22Rv1 (cell line): ENCODE measurements around the gene ADAD1.

Source experiments
- H3K27ac ChIP-seq: fragments of 450-650 bp; 2 replicates; pipeline ENCODE4 v1.5.1; 2017
- ZFX ChIP-seq: fragments of 450-650 bp; IDR thresholded peaks from 2 replicates; pipeline ENCODE4 v1.6.1; 2017; ENCODE audit warnings: antibody characterized with exemption, borderline replicate concordance
- TF ChIP-seq, protein P1 (sequence below): fragments of 450-650 bp; IDR thresholded peaks from 2 replicates; pipeline ENCODE4 v1.5.1; 2017; ENCODE audit warnings: mild to moderate bottlenecking

The ADAD1 gene

DNA sequence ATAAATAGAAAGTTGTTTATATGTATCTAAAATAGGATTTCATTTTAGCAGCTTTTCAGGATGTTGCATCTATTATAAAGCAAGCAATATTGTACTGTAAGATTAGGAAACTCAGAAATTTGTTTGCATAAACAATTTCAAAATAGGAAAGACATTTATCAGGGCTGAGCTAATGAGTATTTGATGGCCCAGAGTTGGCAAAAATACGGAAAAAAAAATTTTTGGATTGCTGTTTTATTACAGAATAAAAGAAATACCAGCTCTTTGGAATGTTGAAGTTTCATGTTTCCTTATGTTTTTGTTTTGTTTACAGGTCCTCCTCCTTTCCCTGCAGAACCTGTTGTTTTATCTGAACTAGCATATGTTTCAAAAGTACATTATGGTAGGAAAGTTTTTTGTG lies 14.5 kb downstream of the ADAD1 start:
- TF ChIP-seq, protein P1, sequence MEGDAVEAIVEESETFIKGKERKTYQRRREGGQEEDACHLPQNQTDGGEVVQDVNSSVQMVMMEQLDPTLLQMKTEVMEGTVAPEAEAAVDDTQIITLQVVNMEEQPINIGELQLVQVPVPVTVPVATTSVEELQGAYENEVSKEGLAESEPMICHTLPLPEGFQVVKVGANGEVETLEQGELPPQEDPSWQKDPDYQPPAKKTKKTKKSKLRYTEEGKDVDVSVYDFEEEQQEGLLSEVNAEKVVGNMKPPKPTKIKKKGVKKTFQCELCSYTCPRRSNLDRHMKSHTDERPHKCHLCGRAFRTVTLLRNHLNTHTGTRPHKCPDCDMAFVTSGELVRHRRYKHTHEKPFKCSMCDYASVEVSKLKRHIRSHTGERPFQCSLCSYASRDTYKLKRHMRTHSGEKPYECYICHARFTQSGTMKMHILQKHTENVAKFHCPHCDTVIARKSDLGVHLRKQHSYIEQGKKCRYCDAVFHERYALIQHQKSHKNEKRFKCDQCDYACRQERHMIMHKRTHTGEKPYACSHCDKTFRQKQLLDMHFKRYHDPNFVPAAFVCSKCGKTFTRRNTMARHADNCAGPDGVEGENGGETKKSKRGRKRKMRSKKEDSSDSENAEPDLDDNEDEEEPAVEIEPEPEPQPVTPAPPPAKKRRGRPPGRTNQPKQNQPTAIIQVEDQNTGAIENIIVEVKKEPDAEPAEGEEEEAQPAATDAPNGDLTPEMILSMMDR: no peak
- no peak for TF ChIP-seq ZFX
- H3K27ac ChIP-seq: no peak overlapping the region

DNA sequence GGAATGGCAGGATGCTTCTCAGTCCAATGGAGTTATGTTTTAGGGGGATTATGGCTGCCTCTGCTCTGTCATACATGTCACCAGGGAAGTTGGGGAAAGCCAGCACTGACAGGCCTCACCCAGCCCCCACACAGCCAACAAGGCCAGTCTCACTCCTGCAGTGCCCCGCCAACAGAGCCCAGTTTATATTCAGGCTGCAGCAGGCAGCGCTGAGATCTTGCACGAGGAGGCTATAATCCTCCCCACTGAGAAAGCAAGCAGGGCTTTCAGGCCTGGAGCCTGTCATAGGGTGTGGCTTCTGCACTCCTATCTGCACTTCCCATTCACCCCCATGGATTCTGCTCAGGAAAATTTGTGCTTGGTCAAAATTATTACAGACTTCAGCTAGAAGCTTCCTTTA lies 25.1 kb downstream of the ADAD1 start:
- H3K27ac ChIP-seq: no peak overlapping the region
- TF ChIP-seq ZFX: no peak
- TF ChIP-seq, protein P1: no peak

DNA sequence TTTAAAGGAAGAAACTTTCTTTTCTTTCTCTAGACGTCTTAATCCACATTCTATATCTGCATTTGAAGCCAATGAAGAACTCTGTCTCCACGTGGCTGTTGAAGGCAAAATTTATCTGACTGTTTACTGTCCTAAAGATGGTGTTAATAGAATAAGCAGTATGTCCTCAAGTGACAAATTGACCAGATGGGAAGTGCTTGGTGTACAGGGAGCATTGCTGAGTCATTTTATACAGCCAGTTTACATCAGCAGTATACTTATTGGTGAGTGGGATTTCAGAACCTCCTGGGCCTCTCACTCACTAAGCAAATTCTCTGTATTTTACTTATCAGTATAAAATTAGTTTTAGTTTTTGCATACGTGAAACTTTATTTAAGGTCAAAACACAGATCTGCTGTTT lies 33.7 kb downstream of the ADAD1 start:
- H3K27ac ChIP-seq: no peak overlapping the region
- TF ChIP-seq ZFX: no peak

DNA sequence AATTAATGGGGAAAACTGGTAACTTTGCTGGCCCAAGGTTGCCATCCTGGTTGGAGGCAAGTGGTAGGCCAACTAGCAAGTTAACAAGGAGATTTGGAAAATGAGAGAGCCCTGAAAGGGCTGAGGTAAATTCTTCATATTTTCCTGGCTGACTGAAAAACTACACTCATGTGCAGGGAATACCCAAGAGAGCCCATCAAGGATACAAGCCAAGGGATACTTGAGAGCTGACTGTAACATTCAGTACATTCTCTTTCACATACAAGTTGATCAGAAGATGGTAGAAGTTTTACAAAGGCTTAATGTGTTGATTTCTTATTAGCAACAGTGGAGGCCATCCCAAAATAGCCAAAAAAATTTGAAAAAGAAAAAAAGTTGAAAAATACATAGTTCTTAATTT lies 44.4 kb downstream of the ADAD1 start:
- no peak overlapping the region for H3K27ac ChIP-seq
- TF ChIP-seq ZFX: no peak
- TF ChIP-seq, protein P1: no peak

DNA sequence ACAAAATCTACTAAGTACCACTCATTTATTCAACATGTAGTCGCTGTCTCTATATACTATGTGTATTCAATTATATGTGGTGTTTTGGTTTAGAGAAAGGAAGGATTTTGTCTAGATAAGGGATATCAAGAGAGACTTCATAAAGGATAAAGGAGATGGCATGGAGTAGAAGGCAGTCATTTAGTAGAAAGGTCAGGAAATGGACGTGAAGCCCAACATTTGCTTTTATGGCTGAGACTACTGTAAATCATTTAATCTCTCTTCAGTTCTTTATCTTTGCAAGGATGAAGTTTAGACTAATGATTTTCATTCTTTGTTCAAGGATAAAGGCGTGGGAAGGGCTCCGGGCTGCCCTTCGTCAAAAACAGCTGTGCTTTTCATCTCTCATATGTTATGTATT lies 52.5 kb downstream of the ADAD1 start:
- no peak overlapping the region for H3K27ac ChIP-seq

GRCh38 chr4:122434285-122434684 lies 55.5 kb downstream of the ADAD1 start:
- TF ChIP-seq, protein P1: no peak
- TF ChIP-seq ZFX: no peak

More for the DNA sequence above, 52.5 kb downstream of the ADAD1 start:
- TF ChIP-seq, protein P1: no peak
- no peak for TF ChIP-seq ZFX

DNA sequence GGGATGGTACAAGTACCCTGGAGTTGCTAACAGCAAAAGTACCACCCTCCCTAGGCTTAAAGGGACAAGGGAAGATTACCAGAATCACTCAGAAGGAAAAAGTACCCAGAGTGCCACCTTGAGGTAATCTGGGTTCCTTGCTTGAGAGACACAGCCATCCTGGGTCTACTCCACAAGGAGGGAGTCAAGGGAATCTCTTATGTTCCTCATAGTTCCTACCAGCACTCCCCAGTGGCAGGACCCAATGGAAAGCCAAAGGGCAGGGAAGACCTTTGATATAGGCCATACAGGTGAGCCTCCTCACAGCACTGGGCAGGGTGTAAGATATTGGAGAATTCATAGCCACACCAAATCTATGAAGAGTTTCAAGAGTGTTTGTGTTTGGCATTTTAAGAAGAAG lies 72.0 kb downstream of the ADAD1 start:
- TF ChIP-seq ZFX: no peak
- TF ChIP-seq, protein P1: peak; percentile 60
- no peak overlapping the region for H3K27ac ChIP-seq

More at GRCh38 chr4:122434285-122434684, 55.5 kb downstream of the ADAD1 start:
- H3K27ac ChIP-seq: no peak overlapping the region

GRCh38 chr4:122453384-122453995 lies 74.7 kb downstream of the ADAD1 start:
- no peak for TF ChIP-seq ZFX
- TF ChIP-seq, protein P1: no peak
- no peak overlapping the region for H3K27ac ChIP-seq
